Left ventricle myocardium inferior (tissue), 1 donor: Measurements from ENCODE around the gene CCM2. TPM values are rescaled to one million over a fixed set of nuclear protein-coding genes. Genes with fewer than 3 reads are reported as not detected.
A peak's percentile ranks its signal among the peaks of the same experiment; 100 is the strongest.

Source experiments
- DNase-seq: peaks from one replicate; pipeline ENCODE4 v3.0.0-alpha.2; 2020
- H3K27ac ChIP-seq: fragments of 200-600 bp; replicated peaks from 2 replicates; pipeline ENCODE4 v1.8.0; 2021
- H3K27me3 ChIP-seq: fragments of 200-600 bp; 2 replicates; pipeline ENCODE4 v1.8.0; 2021; ENCODE audit warnings: low read depth
- H3K36me3 ChIP-seq: fragments of 200-600 bp; 2 replicates; pipeline ENCODE4 v1.8.0; 2021
- H3K4me1 ChIP-seq: fragments of 200-600 bp; 2 replicates; pipeline ENCODE4 v1.8.0; 2021
- H3K4me3 ChIP-seq: fragments of 200-600 bp; 2 replicates; pipeline ENCODE4 v1.8.0; 2021; ENCODE audit warnings: mild to moderate bottlenecking, moderate library complexity
- H3K9me3 ChIP-seq: fragments of 200-600 bp; replicated peaks from 2 replicates; pipeline ENCODE4 v1.8.0; 2021
- intact Hi-C: fragments of 100-400 bp; cut with micrococcal nuclease; formaldehyde crosslinking; loops from one replicate; pipeline ENCODE4 v1.11.0; 2022
- total RNA-seq: library from RNA; stranded (reverse); fragmentation: NEBNext Ultra II Directional; extraction: Animal tissue kit (Norgen Biotek cat#: 25700); gene quantifications from one replicate; pipeline ENCODE4 v1.2.1, GENCODE V29; 2021
- TF ChIP-seq, protein P1 (sequence below): fragments of 200-600 bp; IDR thresholded peaks from 2 replicates; pipeline ENCODE4 v1.8.0; 2021; ENCODE audit warnings: antibody characterized with exemption, mild to moderate bottlenecking, borderline replicate concordance
- donor health status: DM: no; HTN: yes; CAD: no; lungs with severe emphysema.

CCM2 gene
- total RNA-seq, 1 donor from 2014 or later: 24.5 TPM

DNA sequence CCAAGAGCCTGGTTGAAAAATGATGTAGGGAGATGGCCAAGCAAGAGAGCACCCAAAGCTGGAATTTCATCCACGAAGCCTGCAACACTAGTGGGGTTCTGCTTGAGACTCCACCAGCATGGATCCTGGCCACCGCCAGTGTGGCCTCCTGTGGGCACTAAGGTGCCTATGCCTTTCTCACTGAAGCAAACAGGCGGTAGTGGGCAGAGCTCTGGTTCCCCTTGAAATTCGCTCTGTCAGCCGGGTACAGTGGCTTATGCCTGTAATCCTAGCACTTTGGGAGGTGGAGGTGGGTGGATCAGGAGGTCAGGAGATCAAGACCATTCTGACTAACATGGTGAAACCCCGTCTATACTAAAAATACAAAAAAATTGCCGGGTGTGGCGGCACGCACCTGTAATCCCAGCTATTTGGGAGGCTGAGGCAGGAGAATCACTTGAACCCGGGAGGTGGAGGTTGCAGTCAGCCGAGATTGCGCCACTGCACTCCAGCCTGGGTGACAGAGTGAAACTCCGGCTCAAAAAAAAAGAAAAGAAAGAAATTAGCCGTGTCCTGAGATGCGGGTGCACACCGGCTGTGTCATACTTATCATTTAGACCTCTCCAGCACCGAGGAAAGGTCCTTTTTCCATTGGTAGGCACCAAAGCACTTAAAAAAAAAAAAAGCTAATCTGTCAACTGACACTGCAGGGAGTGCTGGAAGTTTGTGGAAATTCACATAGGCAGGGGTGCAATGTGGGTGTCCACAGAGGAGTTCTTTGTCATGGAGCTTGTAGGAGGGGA lies 28.3 kb downstream of the CCM2 start:
- intact Hi-C loops: no loop called here
- H3K4me1 ChIP-seq: peaks cover 4% of the 10 kb centered on the region
- no peak overlapping the region for H3K27ac ChIP-seq

DNA sequence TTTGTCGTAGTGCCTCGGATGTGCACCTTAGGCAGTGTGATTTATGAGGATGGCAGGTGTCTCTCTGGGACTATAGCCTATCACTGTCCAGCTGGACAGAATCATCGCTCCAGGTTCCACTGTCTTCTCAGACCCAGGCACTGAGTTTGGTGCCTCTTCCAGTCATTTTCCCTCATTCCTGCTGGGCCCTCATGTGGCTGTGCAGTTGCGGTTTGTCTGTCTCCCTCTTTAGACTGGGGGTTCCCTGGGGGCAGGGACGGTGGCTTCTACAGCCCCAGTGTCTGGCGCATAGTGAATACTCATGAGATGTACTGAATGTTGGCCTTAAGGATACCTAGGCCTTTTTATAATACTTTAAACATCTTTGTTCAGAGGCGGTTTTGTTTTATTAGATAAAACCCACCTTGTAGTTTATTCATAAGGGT lies 28.9 kb downstream of the CCM2 start:
- DNase-seq: no peak
- Histone ChIP-seq H3K27me3 (no peaks in the 10 kb centered on the region), H3K36me3 (peaks cover 9% of the 10 kb centered on the region), H3K4me1 (peaks cover 10% of the 10 kb centered on the region), H3K9me3 (peaks cover 5% of the 10 kb centered on the region), H3K27ac (no peak overlapping the region), H3K4me3 (peak overlapping the region; percentile 4)
- intact Hi-C loops: no loop called here
- TF ChIP-seq, protein P1, sequence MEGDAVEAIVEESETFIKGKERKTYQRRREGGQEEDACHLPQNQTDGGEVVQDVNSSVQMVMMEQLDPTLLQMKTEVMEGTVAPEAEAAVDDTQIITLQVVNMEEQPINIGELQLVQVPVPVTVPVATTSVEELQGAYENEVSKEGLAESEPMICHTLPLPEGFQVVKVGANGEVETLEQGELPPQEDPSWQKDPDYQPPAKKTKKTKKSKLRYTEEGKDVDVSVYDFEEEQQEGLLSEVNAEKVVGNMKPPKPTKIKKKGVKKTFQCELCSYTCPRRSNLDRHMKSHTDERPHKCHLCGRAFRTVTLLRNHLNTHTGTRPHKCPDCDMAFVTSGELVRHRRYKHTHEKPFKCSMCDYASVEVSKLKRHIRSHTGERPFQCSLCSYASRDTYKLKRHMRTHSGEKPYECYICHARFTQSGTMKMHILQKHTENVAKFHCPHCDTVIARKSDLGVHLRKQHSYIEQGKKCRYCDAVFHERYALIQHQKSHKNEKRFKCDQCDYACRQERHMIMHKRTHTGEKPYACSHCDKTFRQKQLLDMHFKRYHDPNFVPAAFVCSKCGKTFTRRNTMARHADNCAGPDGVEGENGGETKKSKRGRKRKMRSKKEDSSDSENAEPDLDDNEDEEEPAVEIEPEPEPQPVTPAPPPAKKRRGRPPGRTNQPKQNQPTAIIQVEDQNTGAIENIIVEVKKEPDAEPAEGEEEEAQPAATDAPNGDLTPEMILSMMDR: no peak

More for the DNA sequence above, 28.3 kb downstream of the CCM2 start:
- Histone ChIP-seq H3K36me3 (peaks cover 9% of the 10 kb centered on the region), H3K4me3 (peak overlapping the region; percentile 31), H3K9me3 (peaks cover 5% of the 10 kb centered on the region), H3K27me3 (no peaks in the 10 kb centered on the region)
- TF ChIP-seq, protein P1: no peak
- no peak for DNase-seq

DNA sequence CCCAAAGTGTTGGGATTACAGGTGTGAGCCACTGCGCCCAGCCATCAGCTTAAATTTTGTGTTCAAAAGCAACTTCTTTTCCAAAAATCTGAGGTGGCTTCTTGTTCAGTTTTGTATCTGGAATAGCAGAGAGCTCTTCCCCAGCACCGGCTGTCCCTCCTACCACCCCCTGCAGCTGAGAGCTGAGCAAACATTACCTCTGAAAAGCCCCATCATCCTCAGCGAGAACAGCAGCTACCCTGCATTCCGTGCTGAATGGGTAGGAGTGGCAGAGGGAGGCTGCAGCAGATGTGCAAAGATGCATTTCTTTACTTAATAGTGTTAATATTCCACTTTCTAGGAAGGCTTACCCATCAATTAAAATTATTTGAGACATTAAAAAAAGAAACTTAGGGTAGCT lies 31.8 kb downstream of the CCM2 start:
- H3K4me1 ChIP-seq: peaks cover 28% of the 10 kb centered on the region
- no peak for DNase-seq
- H3K4me3 ChIP-seq: no peak overlapping the region
- H3K27ac ChIP-seq: no peak overlapping the region
- TF ChIP-seq, protein P1: no peak
- intact Hi-C loops: no loop called here
- H3K27me3 ChIP-seq: no peaks in the 10 kb centered on the region
- H3K9me3 ChIP-seq: no peaks in the 10 kb centered on the region
- peaks cover 5% of the 10 kb centered on the region for H3K36me3 ChIP-seq

DNA sequence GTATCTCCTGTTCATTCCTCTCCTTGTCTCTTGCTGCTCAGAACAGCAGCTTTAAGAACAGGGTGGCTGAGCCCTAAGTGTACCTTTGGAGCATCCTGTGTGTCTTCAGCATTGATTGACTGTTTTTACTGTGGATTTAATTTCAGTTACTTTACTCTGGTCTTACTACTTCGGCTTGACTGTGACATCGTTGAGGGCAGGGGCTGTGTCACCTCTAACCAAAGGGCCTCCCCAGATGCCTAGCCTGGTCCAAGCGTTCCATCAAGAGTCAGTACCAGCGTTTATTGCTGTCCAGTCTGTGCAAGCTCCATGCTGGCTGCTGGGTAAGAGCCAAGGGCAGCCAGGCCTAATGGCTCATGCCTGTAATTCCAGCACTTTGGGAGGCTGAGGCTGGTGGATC lies 32.4 kb downstream of the CCM2 start:
- no peak overlapping the region for H3K27ac ChIP-seq
- peaks cover 5% of the 10 kb centered on the region for H3K36me3 ChIP-seq
- H3K9me3 ChIP-seq: no peaks in the 10 kb centered on the region
- no peak overlapping the region for H3K4me3 ChIP-seq
- H3K27me3 ChIP-seq: no peaks in the 10 kb centered on the region
- intact Hi-C loops: no loop called here
- DNase-seq: no peak
- peaks cover 28% of the 10 kb centered on the region for H3K4me1 ChIP-seq
- TF ChIP-seq, protein P1: no peak

DNA sequence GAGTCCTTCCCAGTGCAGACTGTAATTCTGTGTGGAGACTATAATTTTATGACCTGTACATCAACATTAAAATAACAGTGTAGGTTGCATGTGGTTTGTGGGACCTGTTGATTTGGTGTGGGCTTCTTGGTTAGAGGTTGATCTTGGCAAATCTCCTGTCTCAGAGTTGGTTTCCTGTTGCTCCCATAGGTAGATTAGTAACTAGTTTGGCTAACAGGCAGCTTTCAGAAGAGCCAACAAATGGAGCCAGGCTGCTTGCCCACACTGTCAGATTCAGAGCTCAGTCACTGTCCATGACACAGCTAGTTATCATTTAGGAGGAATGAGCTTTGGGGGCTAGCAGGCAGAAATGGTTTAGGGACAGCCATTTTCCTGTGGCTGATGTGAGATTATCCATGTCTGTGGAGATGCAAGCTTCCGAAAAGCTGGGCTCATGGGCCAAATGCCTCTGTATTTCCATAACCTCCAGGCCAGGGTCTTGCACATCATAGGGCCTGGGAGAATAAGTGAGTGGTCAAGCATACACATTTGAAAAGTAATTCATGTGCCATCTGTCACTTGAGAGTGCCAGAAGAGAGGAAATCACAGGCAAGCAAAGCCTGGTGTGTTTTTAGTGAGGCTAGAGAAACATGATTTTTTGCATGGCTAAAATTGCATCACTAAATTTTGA lies 33.4 kb downstream of the CCM2 start:
- intact Hi-C loops: no loop called here
- Histone ChIP-seq H3K27me3 (no peaks in the 10 kb centered on the region), H3K36me3 (peaks cover 3% of the 10 kb centered on the region), H3K4me3 (no peak overlapping the region), H3K9me3 (no peaks in the 10 kb centered on the region), H3K4me1 (peaks cover 28% of the 10 kb centered on the region), H3K27ac (peak overlapping the region; percentile 25)
- TF ChIP-seq, protein P1: no peak
- DNase-seq: no peak
